GM21576 (cell line): ENCODE measurements around the gene SIPA1L3.
"Not testable (repeated sequence)": the region's sequence is repeated elsewhere in the genome, so short reads cannot be mapped to it uniquely, and the experiment has no call there.

Experiments
- ATAC-seq: cut with Tn5 transposase; IDR thresholded peaks from one replicate; pipeline ENCODE4 v1.9.1; 2021; ENCODE audit warnings: mild to moderate bottlenecking, moderate library complexity; ENCODE audit not compliant: unreplicated experiment

SIPA1L3 gene

GRCh38 chr19:38224014-38224862, 317.2 kb downstream of the SIPA1L3 start, which contains the start of gene DPF1:
DPF1 (minus strand) TSS chr19:38224222; CDS start chr19:38224142, 80 bp downstream.
- peak; percentile 67 for ATAC-seq

GRCh38 chr19:38224863-38225218, 317.8 kb downstream of the SIPA1L3 start:
- not testable (repeated sequence) for ATAC-seq

DNA sequence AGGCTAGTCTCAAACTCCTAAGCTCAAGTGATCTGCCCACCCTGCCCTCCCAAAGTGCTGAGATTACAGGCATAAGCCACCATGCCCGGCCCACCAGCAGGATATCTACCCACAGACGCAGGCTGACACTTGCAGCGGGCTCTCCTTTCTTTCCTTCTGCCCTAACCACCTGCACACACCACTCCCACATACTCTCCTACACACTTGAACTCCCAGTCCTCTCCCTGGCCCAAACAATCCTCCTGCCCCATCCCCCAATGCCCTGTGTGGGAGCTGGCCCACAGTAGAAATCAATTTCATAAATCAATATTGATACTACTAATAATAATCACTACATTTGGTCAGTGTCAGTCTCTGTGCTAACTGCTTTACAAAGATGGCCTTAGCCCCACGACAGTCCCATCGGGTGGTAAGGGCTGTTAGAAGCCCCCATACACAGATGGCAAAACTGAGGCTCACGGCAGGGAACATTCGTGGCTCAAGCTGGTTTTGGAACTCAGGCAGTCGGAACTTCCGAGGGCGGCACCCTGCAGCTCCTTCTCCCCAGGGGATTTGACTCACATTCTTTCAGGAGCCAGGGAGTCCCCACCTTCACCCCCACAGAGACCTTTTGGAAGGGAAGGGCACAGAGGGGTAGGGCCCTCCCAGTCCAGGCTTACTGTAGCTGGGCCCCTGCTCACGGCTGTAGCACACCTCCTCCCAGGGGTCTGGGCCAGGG, 320.4 kb downstream of the SIPA1L3 start:
- no peak for ATAC-seq

- ATAC-seq = no peak
Measured at GRCh38 chr19:38228005-38228377, 321.0 kb downstream of the SIPA1L3 start.

DNA sequence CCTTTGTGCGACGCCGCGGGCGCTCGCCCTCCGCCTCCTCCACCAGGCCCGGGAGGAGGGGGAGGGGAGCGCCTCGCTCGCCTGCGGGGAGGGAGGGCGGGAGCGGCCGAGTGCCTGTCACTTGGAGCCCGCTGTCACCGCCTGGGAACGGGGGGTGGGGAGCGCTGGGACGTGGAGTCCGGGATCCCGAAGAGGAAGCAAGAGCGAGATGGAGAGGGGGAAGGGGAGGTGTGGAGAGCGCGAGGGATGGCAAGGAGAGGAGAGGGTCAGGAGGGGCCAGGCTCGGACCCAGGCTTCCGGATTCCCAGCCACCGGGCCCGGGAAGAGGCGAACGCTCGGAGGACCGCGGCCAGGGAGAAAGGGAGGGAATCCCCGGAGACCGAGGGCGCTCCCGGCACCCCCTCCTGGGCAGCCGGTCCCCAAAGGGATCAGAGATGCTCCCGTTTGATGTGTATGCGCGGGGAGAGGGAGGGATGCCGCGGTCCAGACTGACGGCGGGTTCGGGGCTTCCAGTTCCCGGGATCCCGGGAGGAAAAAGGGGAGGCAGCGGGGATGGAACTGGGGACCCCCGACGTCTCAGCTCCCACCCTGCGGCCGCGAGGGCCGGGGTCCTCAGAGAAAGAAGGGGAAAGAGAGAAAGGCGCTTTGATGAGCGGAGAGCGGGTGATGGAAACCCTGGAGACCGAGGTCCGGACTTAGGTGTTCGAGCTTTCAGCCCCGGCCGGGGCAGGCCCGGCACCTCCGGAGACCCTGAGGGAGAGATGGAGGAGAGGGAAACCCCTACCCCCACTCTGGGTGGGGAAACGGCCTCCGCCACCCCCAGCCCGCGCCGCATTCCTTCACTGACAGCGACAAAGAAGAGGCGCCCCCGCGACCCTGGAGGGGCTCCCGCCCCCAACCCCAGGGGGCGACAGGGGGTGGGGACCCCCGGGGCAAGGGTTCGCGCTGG, 321.8 kb downstream of the SIPA1L3 start:
- no peak for ATAC-seq

- ATAC-seq = peak; percentile 70
Measured at GRCh38 chr19:38229585-38230073, 322.6 kb downstream of the SIPA1L3 start.

GRCh38 chr19:38230506-38231133, 323.6 kb downstream of the SIPA1L3 start:
- ATAC-seq = not testable (repeated sequence)

DNA sequence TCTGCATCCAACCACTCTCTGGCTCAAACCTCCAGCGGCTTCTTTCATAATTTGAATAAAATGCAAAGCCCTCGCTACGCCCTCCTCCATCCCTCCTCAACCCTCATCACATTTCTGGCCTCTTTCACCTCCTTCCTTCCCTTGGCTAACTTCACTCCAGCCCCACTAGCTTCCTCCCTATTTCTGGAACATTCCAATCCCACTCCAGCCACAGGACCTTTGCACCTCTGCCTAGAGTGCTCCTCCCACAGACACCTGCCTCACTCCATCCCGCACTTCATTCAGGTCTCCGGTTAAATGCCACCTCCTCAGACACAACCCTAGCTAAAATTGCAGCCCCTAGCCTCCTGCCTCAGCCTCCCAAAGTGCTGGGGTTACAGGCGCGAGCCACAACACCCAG, 324.9 kb downstream of the SIPA1L3 start:
- ATAC-seq = no peak

DNA sequence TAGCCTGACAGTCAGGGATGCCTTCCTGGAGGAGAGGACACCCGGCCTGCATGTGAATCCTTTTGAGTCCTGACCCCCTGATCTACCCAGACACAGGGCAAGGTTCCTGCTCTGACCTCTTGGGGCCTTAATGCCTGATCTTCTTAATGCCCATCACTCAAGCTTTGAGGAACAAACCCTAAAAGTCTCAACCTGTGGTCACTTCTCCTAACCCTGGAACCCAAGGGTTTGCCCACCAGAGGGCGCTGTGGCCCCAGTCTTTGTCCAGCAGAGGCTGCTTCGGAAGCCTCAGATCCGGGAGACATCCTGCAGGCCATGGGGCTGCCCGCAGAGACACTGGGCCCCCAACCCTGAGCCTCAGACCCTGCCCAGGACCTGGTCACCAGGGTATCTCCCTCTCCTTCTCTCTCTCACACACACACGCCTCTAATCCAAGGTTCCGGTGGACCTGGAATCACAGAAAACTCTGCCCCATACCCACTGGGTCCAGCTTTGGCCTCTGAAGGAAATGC, 326.8 kb downstream of the SIPA1L3 start:
- no peak for ATAC-seq

DNA sequence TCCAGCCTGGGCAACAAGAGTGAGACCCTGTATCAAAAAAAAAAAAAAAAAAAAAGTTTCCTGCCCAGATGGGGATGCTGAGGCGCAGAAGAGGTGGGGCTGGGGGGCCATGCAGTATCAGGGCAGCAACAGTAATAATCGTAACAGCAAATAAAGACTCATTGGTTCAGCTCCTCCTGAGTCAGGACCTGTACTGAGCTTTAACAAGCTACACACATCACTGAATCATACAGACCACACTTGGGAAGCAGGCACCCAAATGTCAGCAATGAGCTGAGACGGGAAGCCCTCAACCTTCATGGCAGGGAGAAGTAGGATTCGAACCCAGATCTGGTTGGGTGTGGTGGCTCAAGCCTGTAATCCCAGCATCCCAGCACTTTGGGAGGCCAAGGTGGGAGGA, 327.6 kb downstream of the SIPA1L3 start:
- no peak for ATAC-seq

DNA sequence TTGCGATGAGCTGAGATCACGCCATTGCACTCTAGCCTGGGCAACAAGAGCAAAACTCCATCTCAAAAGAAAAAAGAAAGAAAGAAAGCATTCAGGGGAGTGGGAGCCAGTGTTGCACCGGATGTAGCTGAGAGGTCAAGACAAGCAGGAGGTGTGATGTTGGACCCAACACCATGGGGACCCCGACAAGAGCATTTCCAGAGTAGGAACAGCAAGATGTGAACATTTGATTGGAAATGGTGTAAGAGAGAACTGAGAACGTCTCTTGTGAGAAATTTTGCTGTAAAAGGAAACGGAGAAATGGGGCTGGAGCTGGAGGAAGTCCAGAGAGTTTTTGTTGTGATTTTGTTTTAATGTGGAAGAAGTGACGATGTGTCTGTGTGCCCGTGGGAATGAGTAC, 332.8 kb downstream of the SIPA1L3 start:
- ATAC-seq = no peak

- ATAC-seq = no peak
Measured at GRCh38 chr19:38243279-38243673, 336.3 kb downstream of the SIPA1L3 start.

DNA sequence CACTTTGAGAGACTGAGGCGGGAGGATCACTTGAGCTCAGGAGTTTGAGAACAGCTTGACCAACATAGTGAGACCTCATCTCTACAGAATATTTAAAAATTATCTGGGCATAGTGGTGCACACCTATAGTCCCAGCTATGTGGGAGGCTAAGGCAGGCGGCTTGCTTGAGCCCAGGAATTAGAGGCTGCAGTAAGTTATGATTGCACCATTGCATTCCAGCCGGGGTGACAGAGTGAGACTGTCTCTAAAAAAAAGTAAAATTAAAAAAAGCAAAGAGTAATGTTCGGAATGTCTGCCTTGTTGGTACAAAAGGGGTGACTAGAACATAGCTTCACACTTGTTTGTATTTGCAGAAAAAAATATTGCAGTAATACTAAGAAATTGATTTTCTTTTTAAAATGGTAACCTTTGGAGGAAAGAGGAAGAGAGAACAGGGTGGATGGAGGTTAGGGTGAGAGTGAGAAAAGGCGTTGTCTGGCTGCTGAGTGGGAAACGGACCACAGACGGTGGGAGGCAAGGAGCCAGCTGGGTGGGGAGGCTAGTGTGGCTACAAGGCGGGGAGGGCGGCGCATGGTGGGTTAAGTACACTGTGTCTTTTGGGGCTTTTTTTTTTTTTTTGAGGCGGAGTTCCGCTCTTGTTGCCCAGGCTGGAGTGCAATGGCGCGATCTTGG, 339.0 kb downstream of the SIPA1L3 start:
- no peak for ATAC-seq

DNA sequence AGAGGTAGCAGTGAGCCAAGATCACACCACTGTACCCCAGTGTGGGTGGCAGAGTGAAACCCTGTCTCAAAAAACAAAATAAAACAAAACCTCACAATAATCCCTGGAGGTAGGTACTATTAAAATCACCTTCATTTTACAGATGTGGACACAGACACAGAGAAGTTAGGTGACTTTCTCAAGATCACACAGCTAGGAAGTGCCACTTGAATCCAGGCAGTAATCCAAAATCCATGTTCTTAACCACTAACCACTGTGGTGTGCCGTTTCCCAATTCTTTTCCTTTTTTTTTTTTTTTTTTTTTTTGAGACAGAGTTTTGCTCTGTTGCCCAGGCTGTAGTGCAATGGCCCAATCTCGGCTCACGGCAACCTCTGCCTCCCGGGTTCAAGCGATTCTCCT, 340.1 kb downstream of the SIPA1L3 start:
- ATAC-seq = no peak

- no peak for ATAC-seq
Measured at GRCh38 chr19:38247734-38248268, 340.8 kb downstream of the SIPA1L3 start.

DNA sequence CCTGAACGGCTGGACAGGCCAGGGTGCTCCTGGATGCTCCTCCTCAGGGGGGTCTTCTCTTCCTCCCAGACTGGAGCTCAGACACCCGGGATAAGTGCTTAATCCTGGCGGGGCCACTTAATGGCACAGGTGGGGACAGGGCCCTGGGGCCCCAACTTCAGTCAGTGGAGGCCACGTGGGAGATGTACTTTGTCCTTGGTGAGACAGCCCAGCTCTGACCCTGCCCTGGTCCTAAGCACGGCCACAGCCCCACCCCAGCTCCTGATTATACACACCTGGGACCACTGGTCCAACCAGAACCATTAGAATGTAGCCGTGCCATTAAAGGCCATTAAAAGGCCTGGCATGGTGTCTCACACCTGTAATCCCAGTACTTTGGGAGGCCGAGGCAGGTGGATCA, 341.4 kb downstream of the SIPA1L3 start:
- no peak for ATAC-seq

GRCh38 chr19:38250428-38250820, 343.4 kb downstream of the SIPA1L3 start:
- ATAC-seq = no peak

- ATAC-seq = no peak
Measured at GRCh38 chr19:38250821-38251563, 344.0 kb downstream of the SIPA1L3 start.

DNA sequence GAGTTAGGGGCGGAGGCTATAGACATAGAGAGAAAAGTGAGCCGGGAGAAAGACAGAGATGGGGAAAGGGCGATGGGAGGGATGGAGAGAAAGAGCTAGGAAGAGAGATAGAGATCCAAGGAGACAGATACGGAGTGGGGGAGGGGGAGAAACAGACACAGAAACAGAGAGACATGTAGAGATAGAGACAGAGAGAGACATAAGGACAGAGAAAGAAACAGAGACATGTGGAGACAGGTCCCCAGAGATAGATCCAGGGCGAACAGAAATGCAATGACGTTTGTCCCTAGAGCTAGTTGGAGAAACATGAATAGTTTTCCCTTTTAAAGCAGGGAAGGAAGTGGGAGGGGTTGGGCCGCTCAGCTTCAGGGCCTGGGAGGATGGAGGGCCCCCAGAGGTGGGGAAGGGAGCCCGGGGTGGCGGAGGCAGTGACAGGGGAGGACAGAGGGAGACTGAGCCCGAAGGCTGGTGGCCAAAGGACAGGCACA, 344.6 kb downstream of the SIPA1L3 start:
- no peak for ATAC-seq
